Measurements from ENCODE around the gene CDH8. TPM values are rescaled to one million over a fixed set of nuclear protein-coding genes. Genes with fewer than 3 reads are reported as not detected.
A peak's percentile ranks its signal among the peaks of the same experiment; 100 is the strongest.

The CDH8 gene
- 2.1 TPM for polyA plus RNA-seq (2013, experiment 1 of 2; ENCODE audit: insufficient read length)
- 1.6 TPM for polyA plus RNA-seq (2013, experiment 2 of 2; ENCODE audit: insufficient read length)

GRCh38 chr16:62036101-62036801 is at the start of gene CDH8:
CDH8 (minus strand) TSS chr16:62036438; CDS start chr16:62021403, 15,035 bp downstream.
- DNase-seq: peak; percentile 26

- DNase-seq: peak; percentile 18
These were observed 43.0 kb upstream of the CDH8 start for GRCh38 chr16:62079236-62079635.

GRCh38 chr16:62077998-62078397 is 41.8 kb upstream of the CDH8 start:
- DNase-seq: no peak

GRCh38 chr16:62076886-62077285 is 40.6 kb upstream of the CDH8 start:
- DNase-seq: no peak

- DNase-seq: no peak
These were observed 32.5 kb upstream of the CDH8 start for GRCh38 chr16:62068747-62069146.

GRCh38 chr16:62067981-62068380 is 31.7 kb upstream of the CDH8 start:
- DNase-seq: no peak

- no peak for DNase-seq
These were observed 30.9 kb upstream of the CDH8 start for GRCh38 chr16:62067182-62067581.

- DNase-seq: no peak
These were observed 30.5 kb upstream of the CDH8 start for GRCh38 chr16:62066747-62067146.

- DNase-seq: no peak
These were observed 27.9 kb upstream of the CDH8 start for GRCh38 chr16:62064173-62064572.

GRCh38 chr16:62060089-62060488 is 23.9 kb upstream of the CDH8 start:
- no peak for DNase-seq

- DNase-seq: no peak
These were observed 23.3 kb upstream of the CDH8 start for GRCh38 chr16:62059527-62059926.

- no peak for DNase-seq
These were observed 22.2 kb upstream of the CDH8 start for GRCh38 chr16:62058412-62058811.

- DNase-seq: no peak
These were observed 15.7 kb upstream of the CDH8 start for GRCh38 chr16:62051942-62052341.

- no peak for DNase-seq
These were observed 14.6 kb upstream of the CDH8 start for GRCh38 chr16:62050793-62051192.

- no peak for DNase-seq
These were observed 10.6 kb upstream of the CDH8 start for GRCh38 chr16:62046801-62047200.

- DNase-seq: peak; percentile 50
These were observed 5.2 kb upstream of the CDH8 start for GRCh38 chr16:62041401-62041800.

GRCh38 chr16:62038646-62039045 is 2.4 kb upstream of the CDH8 start:
- no peak for DNase-seq

GRCh38 chr16:62038225-62038624 is 2.0 kb upstream of the CDH8 start:
- no peak for DNase-seq

GRCh38 chr16:62036802-62037135 is 531 bp upstream of the CDH8 start:
- DNase-seq: no peak

GRCh38 chr16:62035115-62036092 is 834 bp downstream of the CDH8 start:
- peak; percentile 37 for DNase-seq

- peak; percentile 12 for DNase-seq
These were observed 1.8 kb downstream of the CDH8 start for GRCh38 chr16:62034231-62035114.

- DNase-seq: no peak
These were observed 3.2 kb downstream of the CDH8 start for GRCh38 chr16:62033065-62033464.

- DNase-seq: no peak
These were observed 6.3 kb downstream of the CDH8 start for GRCh38 chr16:62029947-62030346.
